ENCODE measurements around the gene CA10. TPM values are rescaled to one million over a fixed set of nuclear protein-coding genes. Genes with fewer than 3 reads are reported as not detected.

Gene CA10
- total RNA-seq, 1 donor from 2014 or later: 2.0 TPM

GRCh38 chr17:51642029-51642428 is 516.5 kb downstream of the CA10 start:
- Histone ChIP-seq H3K4me1 (no peaks in the 10 kb centered on the region), H3K9me3 (no peaks in the 10 kb centered on the region), H3K27me3 (no peaks in the 10 kb centered on the region), H3K27ac (no peak overlapping the region), H3K4me3 (no peak overlapping the region), H3K36me3 (no peaks in the 10 kb centered on the region)
- no peak for DNase-seq (ENCODE audit: extremely low spot score in 2 of 2)
- intact Hi-C loops (cut with DNase I): no loop called here
- TF ChIP-seq POLR2A (IDR thresholded peaks at IDR 0.05) (no peak), CTCF (IDR thresholded peaks at IDR 0.05) (no peak), POLR2AphosphoS5 (IDR thresholded peaks at IDR 0.05; ENCODE audit: insufficient read depth in 1 of 2, low read depth in 1 of 2) (no peak)

- no peaks in the 10 kb centered on the region for H3K4me1 ChIP-seq
- no peak for TF ChIP-seq CTCF (IDR thresholded peaks at IDR 0.05)
- no peak for TF ChIP-seq POLR2A (IDR thresholded peaks at IDR 0.05)
- no peak for TF ChIP-seq POLR2AphosphoS5 (IDR thresholded peaks at IDR 0.05; ENCODE audit: insufficient read depth in 1 of 2, low read depth in 1 of 2)
- H3K27ac ChIP-seq: no peak overlapping the region
- no peaks in the 10 kb centered on the region for H3K36me3 ChIP-seq
- no peaks in the 10 kb centered on the region for H3K9me3 ChIP-seq
- intact Hi-C loops (cut with DNase I): no loop called here
- H3K4me3 ChIP-seq: no peak overlapping the region
- H3K27me3 ChIP-seq: no peaks in the 10 kb centered on the region
- no peak for DNase-seq (ENCODE audit: extremely low spot score in 2 of 2)
These were observed 518.3 kb downstream of the CA10 start for GRCh38 chr17:51640108-51640622.

GRCh38 chr17:51638971-51639370 is 519.5 kb downstream of the CA10 start:
- H3K4me1 ChIP-seq: no peaks in the 10 kb centered on the region
- no peak overlapping the region for H3K27ac ChIP-seq
- no peak for DNase-seq (ENCODE audit: extremely low spot score in 2 of 2)
- no peaks in the 10 kb centered on the region for H3K27me3 ChIP-seq
- no peaks in the 10 kb centered on the region for H3K36me3 ChIP-seq
- no peaks in the 10 kb centered on the region for H3K9me3 ChIP-seq
- intact Hi-C loops (cut with DNase I): no loop called here
- TF ChIP-seq CTCF (IDR thresholded peaks at IDR 0.05): no peak
- no peak for TF ChIP-seq POLR2AphosphoS5 (IDR thresholded peaks at IDR 0.05; ENCODE audit: insufficient read depth in 1 of 2, low read depth in 1 of 2)
- TF ChIP-seq POLR2A (IDR thresholded peaks at IDR 0.05): no peak
- no peak overlapping the region for H3K4me3 ChIP-seq

GRCh38 chr17:51636291-51636690 is 522.2 kb downstream of the CA10 start:
- Histone ChIP-seq H3K9me3 (no peaks in the 10 kb centered on the region), H3K27me3 (no peaks in the 10 kb centered on the region), H3K4me1 (no peaks in the 10 kb centered on the region), H3K27ac (no peak overlapping the region), H3K4me3 (no peak overlapping the region), H3K36me3 (no peaks in the 10 kb centered on the region)
- DNase-seq (ENCODE audit: extremely low spot score in 2 of 2): no peak
- no peak for TF ChIP-seq POLR2A (IDR thresholded peaks at IDR 0.05)
- TF ChIP-seq POLR2AphosphoS5 (IDR thresholded peaks at IDR 0.05; ENCODE audit: insufficient read depth in 1 of 2, low read depth in 1 of 2): no peak
- TF ChIP-seq CTCF (IDR thresholded peaks at IDR 0.05): no peak
- intact Hi-C loops (cut with DNase I): no loop called here

GRCh38 chr17:51630101-51630671 is 528.3 kb downstream of the CA10 start:
- Histone ChIP-seq H3K9me3 (no peaks in the 10 kb centered on the region), H3K27ac (no peak overlapping the region), H3K36me3 (no peaks in the 10 kb centered on the region), H3K4me1 (no peaks in the 10 kb centered on the region), H3K27me3 (no peaks in the 10 kb centered on the region), H3K4me3 (no peak overlapping the region)
- intact Hi-C loops (cut with DNase I): no loop called here
- no peak for TF ChIP-seq POLR2AphosphoS5 (IDR thresholded peaks at IDR 0.05; ENCODE audit: insufficient read depth in 1 of 2, low read depth in 1 of 2)
- TF ChIP-seq POLR2A (IDR thresholded peaks at IDR 0.05): no peak
- no peak for TF ChIP-seq CTCF (IDR thresholded peaks at IDR 0.05)
- no peak for DNase-seq (ENCODE audit: extremely low spot score in 2 of 2)

All from vagina (tissue), 2 donors.